MM.1S (cell line): ENCODE measurements around the gene WFDC12.

ENCODE experiments used
- DNase-seq: peaks from one replicate; pipeline ENCODE4 v3.0.0-alpha.2; 2015
- H2AFZ ChIP-seq: fragments of 300-600 bp; sonication (generic); 2 replicates; pipeline ENCODE4 v1.6.0; 2016; ENCODE audit warnings: antibody characterized with exemption, low read length
- H3F3A ChIP-seq: fragments of 300-600 bp; sonication (generic); 2 replicates; pipeline ENCODE4 v1.6.1; 2016; ENCODE audit warnings: mild to moderate bottlenecking, antibody characterized with exemption, low read length, moderate library complexity, mixed read lengths; ENCODE audit not compliant: insufficient read depth
- H3K27ac ChIP-seq: fragments of 300-600 bp; sonication (generic); 2 replicates; pipeline ENCODE4 v1.5.1; 2016; ENCODE audit warnings: mild to moderate bottlenecking, low read length
- H3K27me3 ChIP-seq: fragments of 300-600 bp; sonication (generic); replicated peaks from 2 replicates; pipeline ENCODE4 v1.6.0; 2016; ENCODE audit warnings: low read length; ENCODE audit not compliant: insufficient read depth
- H3K36me3 ChIP-seq: fragments of 300-600 bp; sonication (generic); replicated peaks from 2 replicates; pipeline ENCODE4 v1.6.1; 2016; ENCODE audit warnings: mild to moderate bottlenecking, low read length, mixed read lengths; ENCODE audit not compliant: insufficient read depth
- H3K4me1 ChIP-seq: fragments of 300-600 bp; sonication (generic); 2 replicates; pipeline ENCODE4 v1.6.1; 2016; ENCODE audit warnings: low read length, mixed read lengths
- H3K4me2 ChIP-seq: fragments of 300-600 bp; sonication (generic); 2 replicates; pipeline ENCODE4 v1.6.0; 2016; ENCODE audit warnings: low read depth, low read length
- H3K4me3 ChIP-seq: fragments of 300-600 bp; sonication (generic); 2 replicates; pipeline ENCODE4 v1.5.1; 2016; ENCODE audit warnings: low read length, mixed read lengths
- H3K79me2 ChIP-seq: fragments of 300-600 bp; sonication (generic); 2 replicates; pipeline ENCODE4 v1.6.1; 2016; ENCODE audit warnings: mixed run types, low read length, mixed read lengths
- H3K9ac ChIP-seq: fragments of 300-600 bp; sonication (generic); 2 replicates; pipeline ENCODE4 v1.6.1; 2016; ENCODE audit warnings: low read length, mixed read lengths
- H3K9me2 ChIP-seq: fragments of 300-600 bp; sonication (generic); replicated peaks from 2 replicates; pipeline ENCODE4 v1.6.1; 2016; ENCODE audit warnings: mild to moderate bottlenecking, low read length, mixed read lengths; ENCODE audit not compliant: insufficient read depth
- H3K9me3 ChIP-seq: fragments of 300-600 bp; sonication (generic); replicated peaks from 2 replicates; pipeline ENCODE4 v1.6.1; 2016; ENCODE audit warnings: mild to moderate bottlenecking, low read length, mixed read lengths; ENCODE audit not compliant: insufficient read depth
- H4K20me1 ChIP-seq: fragments of 300-600 bp; sonication (generic); 2 replicates; pipeline ENCODE4 v1.6.1; 2016; ENCODE audit warnings: mild to moderate bottlenecking, low read length, moderate library complexity, mixed read lengths; ENCODE audit not compliant: insufficient read depth
- CTCF ChIP-seq: fragments of 300-600 bp; sonication (generic); IDR thresholded peaks from 2 replicates; pipeline ENCODE4 v1.5.1; 2016; ENCODE audit warnings: antibody characterized with exemption, low read length, mixed read lengths
- EZH2 ChIP-seq: fragments of 300-600 bp; sonication (generic); optimal IDR thresholded peaks from 2 replicates; pipeline ENCODE3; 2017; ENCODE audit warnings: low read depth, mild to moderate bottlenecking, antibody characterized with exemption, low read length, mixed read lengths
- EZH2phosphoT487 ChIP-seq: fragments of 300-600 bp; sonication (generic); IDR thresholded peaks from 2 replicates; pipeline ENCODE4 v1.6.1; 2018; ENCODE audit warnings: antibody characterized with exemption, low read length

WFDC12 gene

GRCh38 chr20:45119556-45120266, 4.6 kb downstream of the WFDC12 start:
- no peaks in the 10 kb centered on the region; the same call in 1 of the 2 replicates for H3K27me3 ChIP-seq
- H3K9me2 ChIP-seq = no peaks in the 10 kb centered on the region
- no peak for DNase-seq
- H3K9ac ChIP-seq = no peak overlapping the region
- no peaks in the 10 kb centered on the region for H3F3A ChIP-seq
- H3K36me3 ChIP-seq = no peaks in the 10 kb centered on the region
- no peaks in the 10 kb centered on the region for H3K79me2 ChIP-seq
- no peak overlapping the region for H2AFZ ChIP-seq
- no peaks in the 10 kb centered on the region for H4K20me1 ChIP-seq
- H3K4me1 ChIP-seq = no peaks in the 10 kb centered on the region
- no peaks in the 10 kb centered on the region for H3K9me3 ChIP-seq
- TF ChIP-seq EZH2phosphoT487 (no peak), EZH2 (no peak), CTCF (no peak)
- H3K4me3 ChIP-seq = no peak overlapping the region
- H3K4me2 ChIP-seq = no peak overlapping the region
- no peak overlapping the region for H3K27ac ChIP-seq

GRCh38 chr20:45118028-45118427, 6.2 kb downstream of the WFDC12 start:
- peak; percentile 21 for TF ChIP-seq CTCF
- TF ChIP-seq EZH2 = no peak
- Histone ChIP-seq H3K4me3 (no peak overlapping the region), H3K4me2 (0 out of 2 replicates have a peak overlapping the region, but pooled peaks have one; percentile 3), H3K9me3 (no peaks in the 10 kb centered on the region), H2AFZ (no peak overlapping the region), H3K27me3 (no peaks in the 10 kb centered on the region; the same call in 1 of the 2 replicates), H3K9ac (no peak overlapping the region), H4K20me1 (no peaks in the 10 kb centered on the region), H3K79me2 (no peaks in the 10 kb centered on the region), H3K4me1 (no peaks in the 10 kb centered on the region), H3K36me3 (no peaks in the 10 kb centered on the region), H3K9me2 (no peaks in the 10 kb centered on the region), H3K27ac (no peak overlapping the region), H3F3A (no peaks in the 10 kb centered on the region)
- no peak for DNase-seq

GRCh38 chr20:45117581-45117980, 6.7 kb downstream of the WFDC12 start:
- no peak overlapping the region for H3K9ac ChIP-seq
- peak; percentile 62 for DNase-seq
- no peaks in the 10 kb centered on the region for H3K36me3 ChIP-seq
- H3K27ac ChIP-seq = no peak overlapping the region
- H3K9me3 ChIP-seq = no peaks in the 10 kb centered on the region
- no peaks in the 10 kb centered on the region for H3F3A ChIP-seq
- H3K4me3 ChIP-seq = no peak overlapping the region
- H3K9me2 ChIP-seq = no peaks in the 10 kb centered on the region
- H3K79me2 ChIP-seq = no peaks in the 10 kb centered on the region
- no peak for TF ChIP-seq CTCF
- TF ChIP-seq EZH2phosphoT487 = no peak
- no peak for TF ChIP-seq EZH2
- H2AFZ ChIP-seq = peak overlapping the region; percentile 21; the same call in 1 of the 2 replicates
- no peaks in the 10 kb centered on the region for H3K4me1 ChIP-seq
- no peaks in the 10 kb centered on the region for H4K20me1 ChIP-seq
- no peaks in the 10 kb centered on the region; the same call in 1 of the 2 replicates for H3K27me3 ChIP-seq
- H3K4me2 ChIP-seq = 0 out of 2 replicates have a peak overlapping the region, but pooled peaks have one; percentile 3
